CD4-positive, alpha-beta T cell treated with Interleukin-2 at 100 ng/mL for 4 hours (primary cell): ENCODE measurements around the gene BUB3.

Source experiments
- DNase-seq: peaks from one replicate; pipeline ENCODE4 v3.0.0-alpha.2; 2020; ENCODE audit warnings: low spot score

The BUB3 gene

DNA sequence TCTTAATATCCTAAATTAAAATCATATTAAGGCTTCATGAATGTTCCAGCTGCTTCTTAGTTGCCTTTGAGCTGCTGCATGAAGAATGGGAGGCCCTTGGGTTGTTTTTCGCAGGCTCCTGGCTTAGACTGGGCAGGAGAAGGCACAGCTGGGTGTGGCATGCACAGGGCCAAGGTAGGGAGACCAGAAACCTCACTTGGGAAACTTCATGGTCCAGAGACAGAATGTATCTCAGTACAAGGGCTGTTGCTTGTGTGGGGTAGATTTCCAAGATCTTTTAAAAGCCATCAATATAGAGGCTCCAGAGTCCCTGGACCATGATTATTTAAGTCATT, 49.9 kb downstream of the BUB3 start:
- DNase-seq, result no peak

DNA sequence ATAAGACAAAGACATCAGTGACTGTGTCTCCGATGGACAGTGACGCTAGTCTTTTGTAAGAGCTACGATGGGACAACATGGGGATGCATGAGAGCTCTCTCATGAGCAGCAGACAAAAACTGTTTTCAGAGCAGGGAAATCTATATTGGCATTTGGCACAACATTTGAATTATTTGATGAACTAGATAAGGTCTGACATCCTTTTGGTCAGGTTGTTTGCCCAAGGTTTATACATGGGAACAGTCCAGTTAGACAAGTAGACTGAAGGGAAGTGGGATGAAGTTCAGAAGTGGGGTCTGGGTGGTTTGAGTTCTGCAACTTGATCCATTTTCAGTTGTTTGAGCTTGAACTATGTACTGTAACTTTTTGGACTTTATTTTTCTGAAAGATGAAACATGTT, 50.8 kb downstream of the BUB3 start:
- DNase-seq, result no peak

DNA sequence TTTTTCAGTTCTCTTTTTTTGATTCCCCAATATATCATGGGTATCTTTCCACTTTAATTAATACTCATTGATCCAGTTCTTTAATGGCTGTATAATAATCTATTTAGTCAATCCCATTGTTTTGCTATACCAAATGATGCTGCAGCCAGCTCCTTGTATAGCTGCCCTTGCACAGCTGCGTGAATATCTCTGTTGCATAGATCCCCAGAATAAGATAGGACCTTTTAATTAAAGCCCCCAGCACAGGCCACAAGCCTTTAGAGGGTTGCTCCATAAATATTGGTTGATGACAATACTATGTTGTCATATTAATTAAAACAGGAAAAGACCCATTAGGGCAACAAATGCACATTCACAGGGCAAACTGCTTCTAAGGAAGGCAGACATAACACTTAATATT, 57.9 kb downstream of the BUB3 start:
- DNase-seq, result no peak

DNA sequence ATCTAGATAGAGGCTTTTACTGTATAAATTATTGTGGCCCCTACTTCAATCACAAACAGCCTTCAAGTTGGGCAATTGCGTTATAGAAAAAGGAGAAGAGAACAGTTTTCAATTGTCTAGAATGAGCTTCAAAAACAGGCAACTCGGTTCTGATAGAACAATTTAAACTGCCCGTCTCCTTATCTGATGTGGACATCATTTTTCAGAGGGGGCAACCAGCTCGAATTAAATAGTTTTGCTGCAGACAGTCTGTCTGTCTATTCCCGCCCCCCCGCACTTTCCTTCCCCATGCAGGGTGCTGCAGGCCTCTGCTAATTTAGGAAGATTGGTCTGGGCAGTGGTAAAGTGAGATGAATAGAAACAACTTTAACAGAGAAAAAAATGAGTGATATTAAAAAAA, 58.4 kb downstream of the BUB3 start:
- no peak for DNase-seq

DNA sequence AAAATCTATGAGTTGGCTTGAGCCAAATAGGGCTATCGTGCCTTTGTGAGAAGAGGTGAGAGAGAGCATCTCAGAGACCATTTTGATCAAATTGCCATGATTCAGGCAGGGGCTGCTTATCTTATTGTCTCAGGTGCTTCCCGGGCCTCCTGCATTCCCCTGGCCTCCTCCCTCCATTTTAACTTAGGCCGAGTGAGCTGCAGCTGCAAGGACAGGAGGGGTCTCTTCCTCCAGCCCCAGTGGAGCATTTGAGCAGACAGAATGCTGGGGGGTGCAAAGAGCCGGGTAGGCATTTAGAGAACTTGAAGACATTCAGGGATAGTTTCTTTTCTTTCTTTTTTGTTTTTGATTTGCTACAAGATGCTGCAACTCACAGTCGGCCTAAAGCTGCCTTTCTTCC, 59.0 kb downstream of the BUB3 start:
- no peak for DNase-seq
